Measurements from ENCODE around the gene BUD13. TPM values are rescaled to one million over a fixed set of nuclear protein-coding genes. Genes with fewer than 3 reads are reported as not detected.

BUD13 gene
- total RNA-seq, 1 donor from 2014 or later: 16.9 TPM

DNA sequence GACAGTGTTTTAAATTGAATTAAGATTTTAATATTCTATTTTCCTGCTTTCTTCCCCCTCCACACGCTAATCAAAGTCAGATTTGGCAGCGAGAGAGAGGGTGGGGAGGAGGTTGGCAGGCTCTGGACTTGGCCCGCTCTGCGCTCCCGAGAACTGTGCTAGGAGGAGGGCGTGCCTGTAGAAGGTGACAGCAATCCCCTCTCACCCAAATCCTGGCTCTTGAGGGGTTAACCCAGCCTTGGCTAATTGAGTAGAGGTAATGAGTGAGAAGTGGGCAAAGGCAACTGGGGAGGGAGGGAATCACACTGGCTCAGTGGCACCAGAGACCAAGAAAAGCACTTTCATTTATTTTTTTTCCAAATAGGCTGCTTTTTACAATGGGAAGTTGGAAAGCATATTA lies 42.2 kb downstream of the BUD13 start:
- Mint-ChIP-seq H3K36me3 (ENCODE audit: low read depth, unreplicated experiment) (no peaks in the 10 kb centered on the region), H3K27me3 (ENCODE audit: unreplicated experiment) (peaks cover 12% of the 10 kb centered on the region), H3K27ac (ENCODE audit: unreplicated experiment) (no peak overlapping the region), H3K4me3 (ENCODE audit: unreplicated experiment) (no peak overlapping the region), H3K4me1 (ENCODE audit: unreplicated experiment) (peaks cover 15% of the 10 kb centered on the region), H3K9me3 (ENCODE audit: unreplicated experiment) (no peaks in the 10 kb centered on the region)
- TF ChIP-seq, protein P1, sequence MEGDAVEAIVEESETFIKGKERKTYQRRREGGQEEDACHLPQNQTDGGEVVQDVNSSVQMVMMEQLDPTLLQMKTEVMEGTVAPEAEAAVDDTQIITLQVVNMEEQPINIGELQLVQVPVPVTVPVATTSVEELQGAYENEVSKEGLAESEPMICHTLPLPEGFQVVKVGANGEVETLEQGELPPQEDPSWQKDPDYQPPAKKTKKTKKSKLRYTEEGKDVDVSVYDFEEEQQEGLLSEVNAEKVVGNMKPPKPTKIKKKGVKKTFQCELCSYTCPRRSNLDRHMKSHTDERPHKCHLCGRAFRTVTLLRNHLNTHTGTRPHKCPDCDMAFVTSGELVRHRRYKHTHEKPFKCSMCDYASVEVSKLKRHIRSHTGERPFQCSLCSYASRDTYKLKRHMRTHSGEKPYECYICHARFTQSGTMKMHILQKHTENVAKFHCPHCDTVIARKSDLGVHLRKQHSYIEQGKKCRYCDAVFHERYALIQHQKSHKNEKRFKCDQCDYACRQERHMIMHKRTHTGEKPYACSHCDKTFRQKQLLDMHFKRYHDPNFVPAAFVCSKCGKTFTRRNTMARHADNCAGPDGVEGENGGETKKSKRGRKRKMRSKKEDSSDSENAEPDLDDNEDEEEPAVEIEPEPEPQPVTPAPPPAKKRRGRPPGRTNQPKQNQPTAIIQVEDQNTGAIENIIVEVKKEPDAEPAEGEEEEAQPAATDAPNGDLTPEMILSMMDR (IDR thresholded peaks at IDR 0.05; ENCODE audit: unreplicated experiment): no peak
- no peak for DNase-seq (ENCODE audit: low spot score)

DNA sequence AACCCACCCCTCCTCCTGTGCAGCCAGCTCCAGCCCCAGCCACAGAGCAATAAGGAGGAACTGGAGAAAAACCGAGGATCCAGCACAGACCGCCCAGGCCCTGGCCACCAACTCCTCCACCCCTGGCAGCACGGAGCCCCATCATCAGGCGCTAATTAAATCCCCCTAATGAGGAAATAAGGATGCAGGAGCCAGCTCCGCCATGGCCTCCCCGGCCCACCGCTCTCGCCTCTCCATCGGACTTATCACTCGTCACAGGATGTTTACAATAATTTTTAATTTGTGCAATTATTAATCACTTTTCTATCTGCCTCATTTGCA lies 42.6 kb downstream of the BUD13 start:
- Mint-ChIP-seq H3K9me3 (ENCODE audit: unreplicated experiment) (no peaks in the 10 kb centered on the region), H3K27me3 (ENCODE audit: unreplicated experiment) (peaks cover 12% of the 10 kb centered on the region), H3K4me3 (ENCODE audit: unreplicated experiment) (no peak overlapping the region), H3K27ac (ENCODE audit: unreplicated experiment) (no peak overlapping the region), H3K4me1 (ENCODE audit: unreplicated experiment) (peaks cover 15% of the 10 kb centered on the region), H3K36me3 (ENCODE audit: low read depth, unreplicated experiment) (no peaks in the 10 kb centered on the region)
- TF ChIP-seq, protein P1 (IDR thresholded peaks at IDR 0.05; ENCODE audit: unreplicated experiment): no peak
- no peak for DNase-seq (ENCODE audit: low spot score)

DNA sequence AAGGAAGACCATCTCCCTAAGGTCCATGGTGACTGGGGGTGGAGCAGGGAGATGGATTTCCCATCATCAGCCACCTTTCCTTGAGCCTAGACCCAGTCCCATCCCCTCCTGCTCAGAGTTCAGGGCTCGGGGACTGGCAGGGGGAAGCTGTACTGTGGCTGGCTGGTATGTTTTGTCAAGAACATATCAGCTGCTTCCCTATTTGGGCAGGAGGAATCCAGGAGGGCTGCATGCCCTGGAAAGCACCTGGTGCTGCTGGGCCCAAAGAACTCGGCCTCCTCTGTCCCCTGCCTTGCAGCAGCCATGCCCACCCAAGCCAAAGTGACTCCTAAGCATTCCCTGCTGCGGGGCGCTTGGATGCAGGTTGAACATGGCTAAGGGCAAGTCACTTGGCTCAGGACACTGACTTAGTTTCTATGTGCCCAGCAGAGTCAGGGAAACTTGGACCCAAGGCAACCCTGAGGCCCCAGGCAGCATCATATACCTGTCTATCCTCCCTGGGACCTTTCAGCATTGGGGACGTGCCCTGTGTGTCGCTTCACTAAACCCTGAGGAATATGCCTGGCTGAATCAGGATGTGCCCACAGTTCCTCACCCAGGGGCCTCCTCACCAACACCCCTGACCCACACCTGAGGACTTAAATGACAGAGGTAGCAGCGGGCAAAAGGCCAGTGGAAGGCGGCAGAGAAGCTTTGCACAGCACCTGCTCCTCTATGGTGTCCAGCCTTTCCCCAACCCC lies 43.1 kb downstream of the BUD13 start:
- Mint-ChIP-seq H3K4me1 (ENCODE audit: unreplicated experiment) (peaks cover 15% of the 10 kb centered on the region), H3K36me3 (ENCODE audit: low read depth, unreplicated experiment) (no peaks in the 10 kb centered on the region), H3K9me3 (ENCODE audit: unreplicated experiment) (no peaks in the 10 kb centered on the region), H3K4me3 (ENCODE audit: unreplicated experiment) (no peak overlapping the region), H3K27me3 (ENCODE audit: unreplicated experiment) (peaks cover 13% of the 10 kb centered on the region), H3K27ac (ENCODE audit: unreplicated experiment) (no peak overlapping the region)
- DNase-seq (ENCODE audit: low spot score): no peak
- TF ChIP-seq, protein P1 (IDR thresholded peaks at IDR 0.05; ENCODE audit: unreplicated experiment): no peak

DNA sequence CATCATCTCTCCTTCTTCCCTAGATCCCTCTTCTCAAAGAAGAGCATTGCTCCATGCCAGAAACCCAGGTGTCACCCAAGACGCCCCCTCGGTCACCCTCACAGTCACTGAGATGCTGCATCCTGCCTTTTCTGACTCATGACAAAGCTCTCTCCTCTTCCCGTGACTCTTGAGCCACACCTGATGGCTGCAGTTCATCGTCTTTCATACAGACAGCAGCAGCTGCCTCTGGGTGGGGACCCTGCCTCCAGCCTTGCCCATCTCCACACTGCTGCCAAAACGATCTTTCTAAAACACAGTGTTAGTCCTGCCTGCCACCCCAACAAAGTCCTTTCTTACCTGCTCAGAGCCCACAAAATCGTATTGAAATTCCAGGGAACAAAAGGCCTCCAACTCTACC lies 44.8 kb downstream of the BUD13 start:
- peaks cover 7% of the 10 kb centered on the region for H3K4me1 Mint-ChIP-seq (ENCODE audit: unreplicated experiment)
- no peaks in the 10 kb centered on the region for H3K9me3 Mint-ChIP-seq (ENCODE audit: unreplicated experiment)
- H3K27ac Mint-ChIP-seq (ENCODE audit: unreplicated experiment): no peak overlapping the region
- no peak overlapping the region for H3K4me3 Mint-ChIP-seq (ENCODE audit: unreplicated experiment)
- TF ChIP-seq, protein P1 (IDR thresholded peaks at IDR 0.05; ENCODE audit: unreplicated experiment): no peak
- peaks cover 12% of the 10 kb centered on the region for H3K27me3 Mint-ChIP-seq (ENCODE audit: unreplicated experiment)
- H3K36me3 Mint-ChIP-seq (ENCODE audit: low read depth, unreplicated experiment): no peaks in the 10 kb centered on the region
- no peak for DNase-seq (ENCODE audit: low spot score)

DNA sequence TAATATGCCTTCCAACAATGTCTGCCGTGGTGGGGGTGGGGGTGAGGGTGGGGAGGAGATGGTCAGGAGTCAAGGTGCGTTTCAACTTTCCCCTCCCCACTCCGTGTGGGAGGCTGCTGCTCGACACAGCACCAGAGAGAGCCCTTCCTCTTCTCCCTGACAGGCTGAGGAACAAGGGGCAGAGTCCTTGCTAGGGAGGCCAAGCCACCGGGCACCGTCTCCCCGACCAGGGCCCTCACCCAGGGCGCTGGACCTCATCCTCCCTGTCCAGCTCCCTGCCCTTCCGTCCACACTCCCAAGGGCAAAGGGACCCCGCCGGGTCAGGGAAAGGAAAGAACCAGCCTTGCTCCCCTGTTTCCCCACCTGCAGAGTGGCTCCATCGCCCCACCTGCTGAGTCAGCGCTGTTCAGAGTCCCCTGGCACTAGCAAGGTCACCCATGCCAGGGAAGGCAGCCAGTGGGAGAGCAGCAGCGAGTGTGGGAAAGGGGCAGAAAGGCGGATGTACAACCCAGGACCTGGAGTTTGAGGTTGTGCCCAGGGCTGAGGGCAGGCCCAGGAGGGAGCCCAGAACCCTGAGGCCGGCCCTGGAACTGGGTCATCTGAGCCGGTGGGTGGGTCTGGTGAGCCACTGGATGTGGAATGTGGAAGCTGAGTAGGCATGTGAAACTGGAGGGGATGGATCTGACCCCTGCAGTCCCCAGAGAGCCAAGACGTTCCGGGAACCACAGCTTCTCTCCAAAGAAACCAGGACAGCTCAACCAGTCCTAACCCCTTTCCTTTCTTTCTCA lies 47.2 kb downstream of the BUD13 start:
- Mint-ChIP-seq H3K36me3 (ENCODE audit: low read depth, unreplicated experiment) (no peaks in the 10 kb centered on the region), H3K27me3 (ENCODE audit: unreplicated experiment) (peaks cover 13% of the 10 kb centered on the region)

More for the DNA sequence above, 47.2 kb downstream of the BUD13 start:
- Mint-ChIP-seq H3K4me1 (ENCODE audit: unreplicated experiment) (no peaks in the 10 kb centered on the region), H3K4me3 (ENCODE audit: unreplicated experiment) (no peak overlapping the region), H3K9me3 (ENCODE audit: unreplicated experiment) (no peaks in the 10 kb centered on the region), H3K27ac (ENCODE audit: unreplicated experiment) (no peak overlapping the region)
- no peak for DNase-seq (ENCODE audit: low spot score)
- TF ChIP-seq, protein P1 (IDR thresholded peaks at IDR 0.05; ENCODE audit: unreplicated experiment): no peak
